NCI-H1436 (cell line): ENCODE measurements around the gene RUNX1.

Experiments
- DNase-seq: peaks from one replicate; lab custom pipeline; 2025; lab: John Stamatoyannopoulos, UW

RUNX1 gene

GRCh38 chr21:34897828-34898227 is 151.3 kb downstream of the RUNX1 start:
- no peak for DNase-seq

DNA sequence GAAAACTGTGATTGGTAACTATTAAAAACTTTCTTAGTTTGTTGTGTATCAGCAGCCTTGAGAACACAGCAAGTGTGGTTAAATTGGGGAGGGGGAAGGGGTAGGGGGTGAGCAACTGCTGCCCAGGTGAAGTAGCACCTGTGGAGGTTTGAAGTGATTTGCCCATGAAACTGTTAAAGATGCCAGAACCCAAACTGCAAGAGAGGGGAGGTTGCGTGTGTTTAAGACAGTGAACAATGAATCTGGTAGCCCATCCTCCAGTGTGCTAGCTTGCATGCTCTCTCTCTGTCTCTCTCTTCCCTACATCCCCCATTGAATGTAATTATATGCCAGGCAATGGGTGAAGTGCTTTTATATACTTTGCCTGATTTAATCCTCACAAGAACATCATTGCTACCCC is 154.7 kb downstream of the RUNX1 start:
- DNase-seq, result no peak

GRCh38 chr21:34892209-34892608 is 156.9 kb downstream of the RUNX1 start:
- DNase-seq, result no peak

DNA sequence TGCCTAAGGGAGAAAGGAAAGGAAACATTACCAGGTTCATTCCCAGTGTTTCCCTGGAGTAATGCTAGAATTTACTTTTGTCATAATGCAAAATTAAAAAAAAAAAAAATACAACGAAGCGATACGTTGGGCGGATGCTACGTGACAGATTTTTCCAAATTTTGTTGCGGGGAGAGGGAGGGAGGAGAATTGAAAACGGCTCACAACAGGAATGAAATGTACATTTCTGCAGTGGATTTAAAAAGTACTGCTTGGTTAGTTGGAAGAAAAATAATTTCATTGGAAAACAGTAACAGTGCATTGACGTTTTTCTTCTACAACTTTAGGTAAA is 157.5 kb downstream of the RUNX1 start:
- DNase-seq, result no peak

GRCh38 chr21:34890724-34891612 is 158.1 kb downstream of the RUNX1 start:
- DNase-seq, result no peak

DNA sequence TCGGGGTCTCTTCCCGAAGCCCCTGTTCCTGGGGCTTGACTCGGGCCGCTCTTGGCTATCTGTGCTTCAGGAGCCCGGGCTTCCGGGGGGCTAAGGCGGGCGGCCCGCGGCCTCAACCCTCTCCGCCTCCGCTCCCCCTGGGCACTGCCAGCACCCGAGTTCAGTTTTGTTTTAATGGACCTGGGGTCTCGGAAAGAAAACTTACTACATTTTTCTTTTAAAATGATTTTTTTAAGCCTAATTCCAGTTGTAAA is 158.7 kb downstream of the RUNX1 start:
- DNase-seq, result no peak

DNA sequence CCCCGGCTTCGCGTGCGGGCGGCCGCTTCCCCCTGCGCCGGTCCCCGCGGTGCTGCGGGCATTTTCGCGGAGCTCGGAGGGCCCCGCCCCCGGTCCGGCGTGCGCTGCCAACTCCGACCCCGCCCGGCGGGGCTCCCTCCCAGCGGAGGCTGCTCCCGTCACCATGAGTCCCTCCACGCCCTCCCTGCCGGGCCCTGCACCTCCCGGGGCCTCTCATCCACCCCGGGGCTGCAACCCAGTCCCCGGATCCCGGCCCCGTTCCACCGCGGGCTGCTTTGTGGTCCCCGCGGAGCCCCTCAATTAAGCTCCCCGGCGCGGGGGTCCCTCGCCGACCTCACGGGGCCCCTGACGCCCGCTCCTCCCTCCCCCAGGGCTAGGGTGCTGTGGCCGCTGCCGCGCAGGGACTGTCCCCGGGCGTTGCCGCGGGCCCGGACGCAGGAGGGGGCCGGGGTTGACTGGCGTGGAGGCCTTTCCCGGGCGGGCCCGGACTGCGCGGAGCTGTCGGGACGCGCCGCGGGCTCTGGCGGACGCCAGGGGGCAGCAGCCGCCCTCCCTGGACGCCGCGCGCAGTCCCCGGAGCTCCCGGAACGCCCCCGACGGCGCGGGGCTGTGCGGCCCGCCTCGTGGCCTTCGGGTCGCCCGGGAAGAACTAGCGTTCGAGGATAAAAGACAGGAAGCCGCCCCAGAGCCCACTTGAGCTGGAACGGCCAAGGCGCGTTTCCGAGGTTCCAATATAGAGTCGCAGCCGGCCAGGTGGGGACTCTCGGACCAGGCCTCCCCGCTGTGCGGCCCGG is 159.2 kb downstream of the RUNX1 start:
- peak; percentile 40 for DNase-seq

GRCh38 chr21:34889320-34889675 is 159.8 kb downstream of the RUNX1 start:
- DNase-seq, result peak; percentile 37

DNA sequence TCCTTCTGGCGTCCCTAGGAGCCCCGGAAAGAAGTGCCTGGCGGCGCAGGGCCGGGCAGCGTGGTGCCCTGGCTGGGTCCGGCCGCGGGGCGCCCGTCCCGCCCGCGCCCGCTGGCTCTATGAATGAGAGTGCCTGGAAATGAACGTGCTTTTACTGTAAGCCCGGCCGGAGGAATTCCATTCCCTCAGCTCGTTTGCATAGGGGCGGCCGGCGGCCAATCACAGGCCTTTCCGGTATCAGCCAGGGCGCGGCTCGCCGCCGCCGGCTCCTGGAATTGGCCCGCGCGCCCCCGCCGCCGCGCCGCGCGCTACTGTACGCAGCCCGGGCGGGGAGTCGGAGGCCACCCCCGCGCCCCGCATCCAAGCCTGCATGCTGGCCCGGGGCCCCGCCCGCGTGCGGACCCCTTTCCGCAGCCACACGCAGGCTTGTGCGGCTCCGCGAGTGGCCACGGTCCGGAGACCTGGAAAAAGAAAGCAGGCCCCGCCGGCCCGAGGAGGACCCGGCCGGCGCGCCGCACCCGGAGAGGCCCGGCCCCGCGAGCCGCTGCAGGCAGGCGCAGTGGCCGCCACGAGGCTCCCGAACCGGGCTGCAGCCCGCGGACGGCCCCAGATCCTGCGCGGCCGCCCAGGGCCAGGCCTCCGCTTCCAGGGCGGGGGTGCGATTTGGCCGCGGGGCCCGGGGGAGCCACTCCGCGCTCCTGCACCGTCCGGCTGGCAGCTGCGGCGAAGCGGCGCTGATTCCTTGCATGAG is 160.4 kb downstream of the RUNX1 start:
- DNase-seq, result peak; percentile 80

GRCh38 chr21:34887725-34888568 is 161.2 kb downstream of the RUNX1 start:
- DNase-seq, result no peak

GRCh38 chr21:34887105-34887442 is 162.0 kb downstream of the RUNX1 start:
- DNase-seq, result no peak

DNA sequence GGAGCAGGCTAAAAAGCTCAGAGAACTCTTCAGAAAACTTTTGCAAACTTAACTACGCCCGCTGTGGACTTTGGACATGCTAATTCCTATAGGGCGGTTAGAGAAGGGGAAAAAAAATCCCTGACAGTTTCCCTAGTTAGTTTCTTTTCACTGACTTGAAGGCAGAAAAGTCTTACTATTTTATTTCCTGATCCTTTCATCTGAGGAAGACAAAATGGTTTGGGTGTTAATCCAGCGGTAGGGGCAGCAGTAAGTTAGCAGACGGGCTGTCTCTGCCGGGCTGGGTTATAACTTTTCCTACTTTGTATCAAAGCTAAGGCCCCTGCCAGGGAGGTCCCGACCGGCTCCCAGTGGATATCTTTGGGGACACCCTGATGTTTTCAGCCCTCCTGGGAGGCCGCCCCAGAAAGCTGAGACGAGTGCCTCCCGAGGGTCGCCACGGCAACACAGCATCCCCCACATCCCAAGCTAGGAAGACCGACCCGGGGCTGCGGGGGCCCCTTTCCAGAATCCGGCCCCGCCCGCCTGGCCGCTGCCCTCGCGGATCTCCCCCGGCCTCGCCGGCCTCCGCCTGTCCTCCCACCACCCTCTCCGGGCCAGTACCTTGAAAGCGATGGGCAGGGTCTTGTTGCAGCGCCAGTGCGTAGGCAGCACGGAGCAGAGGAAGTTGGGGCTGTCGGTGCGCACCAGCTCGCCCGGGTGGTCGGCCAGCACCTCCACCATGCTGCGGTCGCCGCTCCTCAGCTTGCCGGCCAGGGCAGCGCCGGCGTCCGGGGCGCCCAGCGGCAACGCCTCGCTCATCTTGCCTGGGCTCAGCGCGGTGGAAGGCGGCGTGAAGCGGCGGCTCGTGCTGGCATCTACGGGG is 162.6 kb downstream of the RUNX1 start:
- no peak for DNase-seq

GRCh38 chr21:34885626-34886239 is 163.4 kb downstream of the RUNX1 start:
- DNase-seq, result no peak

DNA sequence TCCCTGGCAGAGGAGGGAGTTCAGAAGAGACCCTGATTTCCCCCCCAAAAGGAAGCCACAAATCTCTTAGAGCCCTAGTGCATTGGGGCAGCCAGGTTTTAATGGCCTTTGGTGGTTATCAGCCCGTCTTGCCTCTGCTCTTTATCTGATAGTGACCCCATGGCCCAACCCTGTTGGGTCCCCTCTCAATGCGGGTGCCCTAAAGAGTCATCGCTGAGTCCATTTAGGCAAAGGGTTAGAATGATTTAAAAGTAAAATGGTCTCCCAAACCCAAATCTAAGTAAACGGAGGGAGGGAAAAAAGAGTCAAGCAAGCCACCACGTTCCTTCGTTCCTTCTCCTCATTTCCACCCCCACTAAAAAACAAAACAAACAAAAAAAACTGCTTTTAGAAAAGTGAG is 164.0 kb downstream of the RUNX1 start:
- no peak for DNase-seq

DNA sequence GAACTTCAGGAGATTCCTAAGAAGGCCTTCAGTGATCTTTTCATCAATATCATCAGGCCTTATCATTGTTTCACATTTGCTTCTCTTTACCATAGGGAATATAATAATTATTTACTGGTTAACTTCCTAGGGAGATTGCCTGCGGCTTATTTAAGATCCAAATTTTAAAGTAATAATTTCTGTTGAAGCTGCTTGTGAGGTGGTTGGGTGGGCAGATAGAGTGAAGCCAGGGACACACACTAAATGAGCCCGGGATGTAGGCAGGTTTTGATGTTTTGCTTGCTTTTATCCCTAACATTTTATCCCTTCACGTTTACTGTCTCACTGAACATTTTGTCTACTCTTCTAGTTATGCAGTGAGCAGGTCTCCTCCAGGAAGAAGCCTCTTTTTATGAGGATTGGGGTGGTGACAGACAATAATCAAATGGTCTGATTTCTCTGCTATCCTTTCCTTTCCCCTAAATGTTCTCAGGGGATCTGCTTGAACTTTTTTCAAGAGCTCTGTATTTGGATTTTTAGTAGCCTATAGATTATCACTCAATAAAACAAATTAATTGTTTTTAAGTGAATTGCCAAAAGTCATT is 164.7 kb downstream of the RUNX1 start:
- DNase-seq, result no peak

DNA sequence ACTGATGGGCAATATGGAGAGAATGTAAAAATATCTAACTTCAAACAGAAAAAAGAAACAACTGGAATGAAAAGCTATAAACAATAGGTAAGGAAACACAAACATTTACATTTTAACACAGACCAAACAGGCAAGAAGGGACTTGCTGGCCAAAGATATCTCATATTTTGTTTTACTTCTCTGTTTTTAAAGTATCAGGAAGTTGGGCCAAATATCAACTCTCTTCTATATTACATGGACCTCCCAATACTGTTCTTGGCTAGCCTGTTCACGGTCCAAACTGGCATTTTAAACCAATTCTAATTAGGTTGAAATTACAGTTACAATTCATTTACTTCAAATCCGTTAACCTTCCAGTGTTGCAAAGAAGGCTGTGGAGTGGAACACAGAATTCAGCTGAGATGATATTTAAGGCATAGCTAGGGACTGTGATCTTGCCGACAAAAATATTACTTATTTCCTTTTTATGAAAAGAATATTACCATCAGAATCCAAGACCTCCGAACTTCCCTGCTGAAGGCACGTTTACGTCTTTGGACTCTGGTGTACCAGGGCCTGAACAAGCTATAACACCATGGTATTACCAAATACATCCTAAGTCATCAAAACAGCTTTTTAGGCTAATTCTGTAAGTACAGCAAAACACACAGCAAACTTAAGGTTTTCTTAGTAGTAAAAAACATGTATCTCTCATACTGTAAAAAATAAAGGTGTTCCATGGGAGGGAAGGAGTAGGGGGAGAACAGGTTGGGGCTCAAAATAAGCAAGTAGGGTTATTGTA is 165.4 kb downstream of the RUNX1 start:
- no peak for DNase-seq

GRCh38 chr21:34882719-34883131 is 166.4 kb downstream of the RUNX1 start:
- DNase-seq, result no peak

GRCh38 chr21:34881839-34882371 is 167.2 kb downstream of the RUNX1 start:
- DNase-seq, result no peak

DNA sequence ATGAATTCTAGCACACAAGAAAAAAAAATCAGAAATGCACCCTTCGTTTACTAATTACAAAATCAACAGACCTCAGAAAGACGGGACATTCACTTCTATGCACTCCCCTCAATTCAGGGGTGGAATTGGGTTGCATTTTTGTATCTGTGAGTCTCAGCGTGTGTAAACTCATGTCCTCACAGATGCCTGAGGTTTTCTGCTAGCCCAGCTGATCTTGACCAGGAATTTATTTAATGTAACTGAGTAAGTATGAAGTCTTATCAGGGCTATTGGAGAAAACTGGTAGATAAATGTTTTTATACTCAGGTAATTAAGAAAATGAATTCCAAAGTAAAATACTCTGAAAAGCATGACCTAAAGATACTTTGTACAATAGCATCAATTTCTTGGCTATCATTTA is 167.7 kb downstream of the RUNX1 start:
- DNase-seq, result no peak
